ENCODE measurements around the gene NUDT19. TPM values are rescaled to one million over a fixed set of nuclear protein-coding genes. Genes with fewer than 3 reads are reported as not detected.
"Not testable (repeated sequence)": the region's sequence is repeated elsewhere in the genome, so short reads cannot be mapped to it uniquely, and the experiment has no call there.

The NUDT19 gene
- polyA plus RNA-seq, 1 experiment, result 4.7 TPM

- Histone ChIP-seq H3K27me3 (ENCODE audit: control insufficient read depth, insufficient read depth, low read length) (no peaks in the 10 kb centered on the region), H3K36me3 (ENCODE audit: control insufficient read depth, insufficient read depth, low read length) (peaks cover 10% of the 10 kb centered on the region), H3K4me3 (ENCODE audit: low read depth, low read length) (no peak overlapping the region)
- TF ChIP-seq CTCF (IDR thresholded peaks at IDR 0.05; ENCODE audit: insufficient read depth, low read depth, low read length), result no peak
- DNase-seq (ENCODE audit: low read depth), result no peak
- ChIA-PET CTCF (interaction anchor here (0.6 kb wide), 1 partner anchor 298 kb away, joined by 4 read pairs; no protein-coding TSS in a partner anchor), POLR2A (interaction anchor here (0.6 kb wide), 1 partner anchor 18 kb away, joined by 17 read pairs; no protein-coding TSS in a partner anchor)
Observed at GRCh38 chr19:32650671-32651070, 41.0 kb upstream of the NUDT19 start.

GRCh38 chr19:32651729-32652140 lies 39.9 kb upstream of the NUDT19 start:
- Histone ChIP-seq H3K4me3 (ENCODE audit: low read depth, low read length) (no peak overlapping the region), H3K36me3 (ENCODE audit: control insufficient read depth, insufficient read depth, low read length) (peaks cover 10% of the 10 kb centered on the region), H3K27me3 (ENCODE audit: control insufficient read depth, insufficient read depth, low read length) (no peaks in the 10 kb centered on the region)
- POLR2A ChIA-PET, result no interaction called here
- CTCF ChIA-PET, result no interaction called here
- DNase-seq (ENCODE audit: low read depth), result no peak
- no peak for TF ChIP-seq CTCF (IDR thresholded peaks at IDR 0.05; ENCODE audit: insufficient read depth, low read depth, low read length)

GRCh38 chr19:32652331-32652730 lies 39.3 kb upstream of the NUDT19 start:
- H3K36me3 ChIP-seq (ENCODE audit: control insufficient read depth, insufficient read depth, low read length); POLR2A ChIA-PET; H3K4me3 ChIP-seq (ENCODE audit: low read depth, low read length); H3K27me3 ChIP-seq (ENCODE audit: control insufficient read depth, insufficient read depth, low read length); DNase-seq (ENCODE audit: low read depth): not testable (repeated sequence)
- CTCF ChIA-PET, result interaction anchor here (0.8 kb wide), 1 partner anchor 52 kb away, joined by 3 read pairs; no protein-coding TSS in a partner anchor

- ChIA-PET POLR2A (no interaction called here), CTCF (interaction anchor here (0.8 kb wide), 1 partner anchor 53 kb away, joined by 3 read pairs; no protein-coding TSS in a partner anchor)
- no peak for DNase-seq (ENCODE audit: low read depth)
- Histone ChIP-seq H3K4me3 (ENCODE audit: low read depth, low read length) (no peak overlapping the region), H3K27me3 (ENCODE audit: control insufficient read depth, insufficient read depth, low read length) (no peaks in the 10 kb centered on the region), H3K36me3 (ENCODE audit: control insufficient read depth, insufficient read depth, low read length) (peaks cover 6% of the 10 kb centered on the region)
- no peak for TF ChIP-seq CTCF (IDR thresholded peaks at IDR 0.05; ENCODE audit: insufficient read depth, low read depth, low read length)
Observed at GRCh38 chr19:32652894-32653598, 38.6 kb upstream of the NUDT19 start.

- DNase-seq (ENCODE audit: low read depth), result no peak
- no peak for TF ChIP-seq CTCF (IDR thresholded peaks at IDR 0.05; ENCODE audit: insufficient read depth, low read depth, low read length)
- CTCF ChIA-PET, result no interaction called here
- POLR2A ChIA-PET, result no interaction called here
- Histone ChIP-seq H3K27me3 (ENCODE audit: control insufficient read depth, insufficient read depth, low read length) (no peaks in the 10 kb centered on the region), H3K4me3 (ENCODE audit: low read depth, low read length) (no peak overlapping the region), H3K36me3 (ENCODE audit: control insufficient read depth, insufficient read depth, low read length) (peaks cover 6% of the 10 kb centered on the region)
Observed at GRCh38 chr19:32653599-32653915, 38.1 kb upstream of the NUDT19 start.

GRCh38 chr19:32656379-32656778 lies 35.2 kb upstream of the NUDT19 start:
- not testable (repeated sequence) for H3K27me3 ChIP-seq (ENCODE audit: control insufficient read depth, insufficient read depth, low read length); DNase-seq (ENCODE audit: low read depth); H3K4me3 ChIP-seq (ENCODE audit: low read depth, low read length); H3K36me3 ChIP-seq (ENCODE audit: control insufficient read depth, insufficient read depth, low read length)
- ChIA-PET CTCF (interaction anchor here (1.1 kb wide), 1 partner anchor 9 kb away, joined by 3 read pairs; no protein-coding TSS in a partner anchor), POLR2A (interaction anchor here (0.8 kb wide), 1 partner anchor 281 kb away, joined by 6 read pairs; no protein-coding TSS in a partner anchor)
